Kidney tubule cell (primary cell): Measurements from ENCODE around the gene SMARCE1.

Experiments used
- DNase-seq: peaks from one replicate; pipeline ENCODE4 v3.0.0-alpha.2; 2018; ENCODE audit warnings: low spot score

Gene SMARCE1

GRCh38 chr17:40645943-40646342 is 1.7 kb downstream of the SMARCE1 start:
- DNase-seq: no peak

- no peak for DNase-seq
Observed at GRCh38 chr17:40645291-40645690, 2.3 kb downstream of the SMARCE1 start.

- DNase-seq: no peak
Observed at GRCh38 chr17:40637931-40638330, 9.7 kb downstream of the SMARCE1 start.

- peak; percentile 30 for DNase-seq
Observed at GRCh38 chr17:40633871-40634270, 13.7 kb downstream of the SMARCE1 start.

GRCh38 chr17:40632216-40632615 is 15.4 kb downstream of the SMARCE1 start:
- no peak for DNase-seq

GRCh38 chr17:40629842-40630241 is 17.8 kb downstream of the SMARCE1 start:
- DNase-seq: no peak

GRCh38 chr17:40625311-40625710 is 22.3 kb downstream of the SMARCE1 start:
- DNase-seq: no peak

- DNase-seq: no peak
Observed at GRCh38 chr17:40623419-40624210, 24.0 kb downstream of the SMARCE1 start.

- DNase-seq: no peak
Observed at GRCh38 chr17:40622509-40622928, 25.1 kb downstream of the SMARCE1 start.

- no peak for DNase-seq
Observed at GRCh38 chr17:40621578-40621977, 26.0 kb downstream of the SMARCE1 start.

GRCh38 chr17:40621019-40621418 is 26.6 kb downstream of the SMARCE1 start:
- DNase-seq: no peak

- no peak for DNase-seq
Observed at GRCh38 chr17:40618754-40619625, 28.6 kb downstream of the SMARCE1 start.

GRCh38 chr17:40617678-40618240 is 29.9 kb downstream of the SMARCE1 start:
- no peak for DNase-seq

GRCh38 chr17:40616592-40616991 is 31.0 kb downstream of the SMARCE1 start:
- no peak for DNase-seq

GRCh38 chr17:40615841-40616476 is 31.7 kb downstream of the SMARCE1 start:
- no peak for DNase-seq

GRCh38 chr17:40615068-40615840 is 32.4 kb downstream of the SMARCE1 start:
- peak; percentile 77 for DNase-seq

- no peak for DNase-seq
Observed at GRCh38 chr17:40614431-40615067, 33.1 kb downstream of the SMARCE1 start.

GRCh38 chr17:40613467-40614154 is 34.0 kb downstream of the SMARCE1 start:
- no peak for DNase-seq

- DNase-seq: peak; percentile 22
Observed at GRCh38 chr17:40612599-40613244, 34.9 kb downstream of the SMARCE1 start.
